Panc1 (cell line): Measurements from ENCODE around the gene FGGY. TPM values are rescaled to one million over a fixed set of nuclear protein-coding genes. Genes with fewer than 3 reads are reported as not detected.

Source experiments
- ATAC-seq: fragments of 200-7000 bp; cut with Tn5 transposase; 2 replicates; pipeline ENCODE4 v1.9.1; 2020; ENCODE audit warnings: mild to moderate bottlenecking, moderate library complexity
- BruUV-seq: library from RNA; stranded (reverse); fragments of 400-500 nt; replicated peaks from 2 replicates; lab custom pipeline; 2021; lab: Mats Ljungman, UMichigan
- CTCF ChIA-PET: fragments of 300-600 bp; sonication (Branson Sonifier 250); formaldehyde crosslinking; loops from one replicate; lab custom pipeline; 2022; ENCODE audit warnings: antibody characterized with exemption; lab: Charles Lee
- POLR2A ChIA-PET: fragments of 300-600 bp; sonication (Branson Sonifier 250); formaldehyde crosslinking; loops from one replicate; lab custom pipeline; 2022; ENCODE audit warnings: antibody characterized with exemption; lab: Charles Lee
- DNase-seq: peaks from one replicate; pipeline ENCODE4 v3.0.0-alpha.2; 2010; ENCODE audit warnings: low read depth, low spot score
- H3K27ac ChIP-seq: 2 replicates; pipeline ENCODE4 v1.5.1; 2011; ENCODE audit warnings: mild to moderate bottlenecking, low read length, inconsistent platforms
- H3K27me3 ChIP-seq: fragments of 200-500 bp; sonication (Bioruptor generic); 2 replicates; pipeline ENCODE4 v1.6.0; 2014; ENCODE audit warnings: low read length, inconsistent platforms; ENCODE audit not compliant: control insufficient read depth, insufficient read depth
- H3K36me3 ChIP-seq: fragments of 200-500 bp; sonication (Bioruptor generic); 2 replicates; pipeline ENCODE4 v1.5.1; 2014; ENCODE audit warnings: inconsistent platforms, mild to moderate bottlenecking, low read length, moderate library complexity; ENCODE audit not compliant: control insufficient read depth, insufficient read depth
- H3K4me1 ChIP-seq: 2 replicates; pipeline ENCODE4 v1.5.1; 2011; ENCODE audit warnings: inconsistent platforms, mild to moderate bottlenecking, low read length, moderate library complexity; ENCODE audit not compliant: control insufficient read depth, insufficient read depth
- H3K4me3 ChIP-seq, 2 experiments: 2 replicates each; pipeline ENCODE4 v1.5.1; 2011 to 2012; ENCODE audit warnings: low read depth in 2 of 2, low read length in 2 of 2, mild to moderate bottlenecking in 2 of 2, inconsistent platforms in 1 of 2, moderate library complexity in 1 of 2
- H3K9me3 ChIP-seq: fragments of 200-500 bp; sonication (Bioruptor generic); 2 replicates; pipeline ENCODE4 v1.5.1; 2014; ENCODE audit warnings: low read depth, mild to moderate bottlenecking, inconsistent platforms, low read length, moderate library complexity; ENCODE audit not compliant: control insufficient read depth, insufficient read depth
- CTCF ChIP-seq: fragments of 450-650 bp; IDR thresholded peaks from 2 replicates; pipeline ENCODE4 v1.5.1; 2017; ENCODE audit warnings: mild to moderate bottlenecking
- POLR2AphosphoS5 ChIP-seq: IDR thresholded peaks from 2 replicates; pipeline ENCODE4 v1.6.1; 2012; ENCODE audit warnings: mild to moderate bottlenecking, low read depth, low read length, moderate library complexity
- REST ChIP-seq, 2 experiments: IDR thresholded peaks; 2 replicates each; pipeline ENCODE4 v1.6.1; 2011 to 2012; ENCODE audit warnings: low read depth in 2 of 2, control low read depth in 1 of 2, low read length in 1 of 2, mild to moderate bottlenecking in 1 of 2, moderate library complexity in 1 of 2; ENCODE audit not compliant: insufficient read depth in 1 of 2
- SIN3A ChIP-seq: IDR thresholded peaks from 2 replicates; pipeline ENCODE4 v1.6.1; 2012; ENCODE audit warnings: low read depth, mild to moderate bottlenecking, low read length, moderate library complexity, borderline replicate concordance; ENCODE audit not compliant: insufficient read depth
- TCF7L2 ChIP-seq: IDR thresholded peaks from 2 replicates; pipeline ENCODE4 v1.6.1; 2011; ENCODE audit warnings: mild to moderate bottlenecking, low read depth, low read length, inconsistent platforms
- in situ Hi-C: cut with HindIII; loops from 2 replicates; pipeline ENCODE4 v1.10.0; 2016; ENCODE audit warnings: low sequenced_read_pairs, low pct_unique_long_range_greater_than_20kb
- intact Hi-C: fragments of 100-400 bp; cut with micrococcal nuclease; formaldehyde crosslinking; loops from one replicate; pipeline ENCODE4 v1.10.0; 2022; ENCODE audit not compliant: unreplicated experiment
- total RNA-seq: library from RNA; stranded (reverse); gene quantifications from one replicate; pipeline ENCODE4 v1.2.1, GENCODE V29; 2021; ENCODE audit not compliant: unreplicated experiment

Gene FGGY
- total RNA-seq, 1 experiment from 2014 or later = 15.5 TPM

GRCh38 chr1:59678040-59678439 is 381.1 kb downstream of the FGGY start:
- ATAC-seq (no peak), DNase-seq (no peak)
- Histone ChIP-seq H3K9me3 (no peaks in the 10 kb centered on the region), H3K4me3 (no peak overlapping the region), H3K36me3 (no peaks in the 10 kb centered on the region), H3K27me3 (no peaks in the 10 kb centered on the region), H3K4me1 (no peaks in the 10 kb centered on the region), H3K27ac (no peak overlapping the region)
- in situ Hi-C loops (no loop called here), intact Hi-C loops (no loop called here)
- TF ChIP-seq POLR2AphosphoS5 = no peak
- no peak for TF ChIP-seq SIN3A
- TF ChIP-seq REST (IDR thresholded peaks at IDR 0.05; ENCODE audit: insufficient read depth in 1 of 2, low read depth in 2 of 2, low read length in 1 of 2) = no peak
- TF ChIP-seq TCF7L2 = no peak
- TF ChIP-seq CTCF = no peak
- BruUV-seq = no TSS peak
- ChIA-PET CTCF (no interaction called here), POLR2A (no interaction called here)

- in situ Hi-C loops (no loop called here), intact Hi-C loops (no loop called here)
- no TSS peak for BruUV-seq
- TF ChIP-seq POLR2AphosphoS5 = no peak
- TF ChIP-seq REST (IDR thresholded peaks at IDR 0.05; ENCODE audit: insufficient read depth in 1 of 2, low read depth in 2 of 2, low read length in 1 of 2) = no peak
- no peak for TF ChIP-seq SIN3A
- no peak for TF ChIP-seq TCF7L2
- no peak for TF ChIP-seq CTCF
- Histone ChIP-seq H3K27ac (no peak overlapping the region; the same call in 1 of the 2 replicates), H3K4me3 (no peak overlapping the region), H3K4me1 (no peaks in the 10 kb centered on the region), H3K9me3 (no peaks in the 10 kb centered on the region), H3K27me3 (no peaks in the 10 kb centered on the region), H3K36me3 (no peaks in the 10 kb centered on the region)
- ChIA-PET CTCF (no interaction called here), POLR2A (no interaction called here)
- DNase-seq (no peak), ATAC-seq (no peak; the same call in 1 of the 2 replicates)
Observed at GRCh38 chr1:59678493-59679228, 381.8 kb downstream of the FGGY start.
